GM23248 (cell line): Measurements from ENCODE around the gene UBXN11.

ENCODE experiments used
- EZH2 ChIP-seq: fragments of 200-600 bp; sonication (generic); IDR thresholded peaks from 2 replicates; pipeline ENCODE4 v1.6.1; 2018; ENCODE audit warnings: antibody characterized with exemption, mild to moderate bottlenecking; ENCODE audit not compliant: insufficient read depth, poor library complexity, severe bottlenecking
- EZH2phosphoT487 ChIP-seq: fragments of 200-600 bp; sonication (generic); IDR thresholded peaks from 2 replicates; pipeline ENCODE4 v1.6.1; 2018; ENCODE audit warnings: antibody characterized with exemption, moderate library complexity, mild to moderate bottlenecking, low read depth; ENCODE audit not compliant: insufficient read depth

GRCh38 chr1:26330276-26330675 is 23.8 kb upstream of the UBXN11 start:
- TF ChIP-seq EZH2phosphoT487 (no peak), EZH2 (no peak)
